ENCODE results near the gene ARL11. TPM values are rescaled to one million over a fixed set of nuclear protein-coding genes. Genes with fewer than 3 reads are reported as not detected.

ARL11 gene
- total and polyA plus RNA-seq, 2 donors (not counting 1 experiment from before 2014, with no cell fraction given) = not detected

DNA sequence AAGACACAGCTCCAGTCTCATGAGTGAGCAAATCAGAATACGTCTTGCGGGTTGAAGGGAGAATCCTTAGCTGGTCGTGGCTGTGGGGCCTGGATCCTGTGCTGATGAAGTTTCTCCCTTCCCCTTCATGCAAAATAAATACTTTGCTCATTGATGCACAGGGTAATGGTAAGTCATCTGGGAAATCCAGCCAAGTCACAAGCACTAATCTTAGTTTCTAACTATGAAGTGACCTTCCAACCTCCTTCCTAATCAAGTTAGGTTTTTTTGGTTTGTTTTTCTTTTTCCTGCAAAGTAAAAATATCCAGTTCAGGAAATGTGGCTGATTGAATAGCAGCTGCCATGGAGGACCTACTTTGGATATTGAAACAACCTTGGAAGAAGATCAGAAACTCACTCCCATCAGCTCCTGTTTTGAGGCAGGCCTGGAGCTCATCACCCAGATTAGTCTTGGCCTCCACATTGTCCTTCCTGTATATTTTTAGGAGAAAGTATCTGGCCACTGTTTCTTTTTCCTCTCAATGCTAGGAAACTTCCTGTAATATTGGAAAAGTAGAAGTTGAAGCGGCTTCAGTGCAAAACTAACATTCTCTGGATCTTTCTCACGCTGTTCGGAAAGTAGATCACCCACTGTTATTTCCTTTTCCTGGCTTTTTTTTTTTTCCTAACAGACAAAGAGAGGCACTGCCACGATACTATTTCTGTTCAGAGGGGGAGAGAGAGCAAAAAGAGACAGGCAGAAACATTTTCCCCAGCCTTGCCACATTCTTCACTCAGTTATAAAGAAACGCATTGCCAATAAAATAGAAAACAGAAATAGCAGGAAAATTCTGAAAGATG is 12.3 kb upstream of the ARL11 start:
- no peak for DNase-seq (ENCODE audit: low read depth in 2 of 2)
- H3K9me3 ChIP-seq (ENCODE audit: control insufficient read depth, insufficient read depth, low read depth, low read length) = no peaks in the 10 kb centered on the region

DNA sequence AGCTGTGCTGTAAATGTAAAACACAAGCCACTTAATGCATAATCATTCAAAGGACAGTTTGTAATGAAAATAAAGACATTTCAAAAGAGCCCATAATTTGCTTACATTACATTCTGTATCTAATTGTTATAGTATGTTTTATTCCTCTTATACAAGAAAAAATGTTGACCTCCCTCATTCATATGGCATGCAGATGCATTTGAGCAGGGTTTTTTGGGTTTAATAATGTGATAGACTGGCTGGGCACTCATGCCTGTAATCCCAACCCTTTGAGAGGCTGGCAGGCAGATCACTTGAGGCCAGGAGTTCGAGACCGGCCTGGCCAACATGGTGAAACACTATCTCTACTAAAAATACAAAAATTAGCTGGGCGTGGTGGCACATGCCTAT is 11.6 kb upstream of the ARL11 start:
- H2AFZ ChIP-seq (ENCODE audit: low read length) = peak overlapping the region; percentile 20
- no peak overlapping the region for H3K4me2 ChIP-seq (ENCODE audit: extremely low read depth, insufficient read depth, low read length)
- H3K4me1 ChIP-seq (ENCODE audit: control insufficient read depth, extremely low read depth, insufficient read depth, low read length) = no peaks in the 10 kb centered on the region
- H3K9ac ChIP-seq (ENCODE audit: insufficient read depth, low read length) = no peak overlapping the region
- DNase-seq (ENCODE audit: low read depth in 2 of 2) = peak in 1 of 2 donors; percentile 22
- no peak overlapping the region for H3K27ac ChIP-seq (ENCODE audit: insufficient read depth, low read length)
- no peaks in the 10 kb centered on the region for H3K36me3 ChIP-seq (ENCODE audit: control insufficient read depth, insufficient read depth, low read length)
- H3K4me3 ChIP-seq (replicated peaks in 1 of 4; ENCODE audit: control extremely low read depth in 1 of 4, insufficient read depth in 1 of 4, low read depth in 3 of 4, low read length in 4 of 4) = no peak overlapping the region
- TF ChIP-seq, protein P1, sequence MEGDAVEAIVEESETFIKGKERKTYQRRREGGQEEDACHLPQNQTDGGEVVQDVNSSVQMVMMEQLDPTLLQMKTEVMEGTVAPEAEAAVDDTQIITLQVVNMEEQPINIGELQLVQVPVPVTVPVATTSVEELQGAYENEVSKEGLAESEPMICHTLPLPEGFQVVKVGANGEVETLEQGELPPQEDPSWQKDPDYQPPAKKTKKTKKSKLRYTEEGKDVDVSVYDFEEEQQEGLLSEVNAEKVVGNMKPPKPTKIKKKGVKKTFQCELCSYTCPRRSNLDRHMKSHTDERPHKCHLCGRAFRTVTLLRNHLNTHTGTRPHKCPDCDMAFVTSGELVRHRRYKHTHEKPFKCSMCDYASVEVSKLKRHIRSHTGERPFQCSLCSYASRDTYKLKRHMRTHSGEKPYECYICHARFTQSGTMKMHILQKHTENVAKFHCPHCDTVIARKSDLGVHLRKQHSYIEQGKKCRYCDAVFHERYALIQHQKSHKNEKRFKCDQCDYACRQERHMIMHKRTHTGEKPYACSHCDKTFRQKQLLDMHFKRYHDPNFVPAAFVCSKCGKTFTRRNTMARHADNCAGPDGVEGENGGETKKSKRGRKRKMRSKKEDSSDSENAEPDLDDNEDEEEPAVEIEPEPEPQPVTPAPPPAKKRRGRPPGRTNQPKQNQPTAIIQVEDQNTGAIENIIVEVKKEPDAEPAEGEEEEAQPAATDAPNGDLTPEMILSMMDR (conservative IDR thresholded peaks at IDR 0.05 in 1 of 2, IDR thresholded peaks at IDR 0.05 in 1 of 2; ENCODE audit: low read depth in 1 of 2, low read length in 2 of 2) = no peak
- no peak for TF ChIP-seq EZH2 (IDR thresholded peaks at IDR 0.05; ENCODE audit: low read length, missing control alignments)
- H3K27me3 ChIP-seq (ENCODE audit: control insufficient read depth, insufficient read depth, low read length) = no peaks in the 10 kb centered on the region
- H3K9me3 ChIP-seq (ENCODE audit: control insufficient read depth, insufficient read depth, low read depth, low read length) = no peaks in the 10 kb centered on the region
- H4K20me1 ChIP-seq (ENCODE audit: control insufficient read depth, extremely low read depth, insufficient read depth, low read length) = no peaks in the 10 kb centered on the region
- no peaks in the 10 kb centered on the region for H3K79me2 ChIP-seq (ENCODE audit: control insufficient read depth, insufficient read depth, low read length)

More for the DNA sequence above, 12.3 kb upstream of the ARL11 start:
- H3K4me2 ChIP-seq (ENCODE audit: extremely low read depth, insufficient read depth, low read length) = no peak overlapping the region
- H3K4me1 ChIP-seq (ENCODE audit: control insufficient read depth, extremely low read depth, insufficient read depth, low read length) = no peaks in the 10 kb centered on the region
- H3K36me3 ChIP-seq (ENCODE audit: control insufficient read depth, insufficient read depth, low read length) = no peaks in the 10 kb centered on the region
- no peak overlapping the region for H3K4me3 ChIP-seq (replicated peaks in 1 of 4; ENCODE audit: control extremely low read depth in 1 of 4, insufficient read depth in 1 of 4, low read depth in 3 of 4, low read length in 4 of 4)
- peak overlapping the region; percentile 25 for H2AFZ ChIP-seq (ENCODE audit: low read length)
- H3K9ac ChIP-seq (ENCODE audit: insufficient read depth, low read length) = no peak overlapping the region
- H4K20me1 ChIP-seq (ENCODE audit: control insufficient read depth, extremely low read depth, insufficient read depth, low read length) = no peaks in the 10 kb centered on the region
- H3K79me2 ChIP-seq (ENCODE audit: control insufficient read depth, insufficient read depth, low read length) = no peaks in the 10 kb centered on the region
- H3K27me3 ChIP-seq (ENCODE audit: control insufficient read depth, insufficient read depth, low read length) = no peaks in the 10 kb centered on the region
- H3K27ac ChIP-seq (ENCODE audit: insufficient read depth, low read length) = no peak overlapping the region
- TF ChIP-seq, protein P1 (conservative IDR thresholded peaks at IDR 0.05 in 1 of 2, IDR thresholded peaks at IDR 0.05 in 1 of 2; ENCODE audit: low read depth in 1 of 2, low read length in 2 of 2) = no peak
- no peak for TF ChIP-seq EZH2 (IDR thresholded peaks at IDR 0.05; ENCODE audit: low read length, missing control alignments)

DNA sequence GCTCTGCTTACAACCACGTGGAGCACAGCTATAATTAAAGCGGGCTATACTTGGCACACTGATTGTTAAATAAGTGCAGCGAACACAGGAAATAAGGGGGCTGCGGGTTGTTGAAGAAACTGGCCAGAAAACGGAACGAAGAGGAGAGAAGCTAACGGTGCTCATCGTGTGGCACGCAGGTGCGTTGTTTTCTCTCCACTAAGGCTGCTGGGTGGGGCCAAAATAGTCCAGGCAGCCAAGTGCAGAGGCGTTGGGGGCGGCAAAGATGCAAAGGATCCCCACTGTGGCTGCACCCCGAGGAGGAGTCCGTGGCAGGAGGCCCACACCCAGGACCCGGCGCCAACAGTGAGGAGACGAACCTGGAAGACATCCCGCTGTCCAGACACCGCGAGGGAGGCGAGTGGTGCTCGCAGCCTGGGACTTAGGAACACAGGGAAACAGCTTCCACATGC is 8.1 kb upstream of the ARL11 start:
- TF ChIP-seq, protein P1 (conservative IDR thresholded peaks at IDR 0.05 in 1 of 2, IDR thresholded peaks at IDR 0.05 in 1 of 2; ENCODE audit: low read depth in 1 of 2, low read length in 2 of 2) = no peak
- TF ChIP-seq EZH2 (IDR thresholded peaks at IDR 0.05; ENCODE audit: low read length, missing control alignments) = no peak
- H3K4me3 ChIP-seq (replicated peaks in 1 of 4; ENCODE audit: control extremely low read depth in 1 of 4, insufficient read depth in 1 of 4, low read depth in 3 of 4, low read length in 4 of 4) = peak overlapping the region in 1 of 4 experiments; percentile 8

More for the DNA sequence above, 8.1 kb upstream of the ARL11 start:
- H2AFZ ChIP-seq (ENCODE audit: low read length) = peak overlapping the region; percentile 1
- H3K4me1 ChIP-seq (ENCODE audit: control insufficient read depth, extremely low read depth, insufficient read depth, low read length) = no peaks in the 10 kb centered on the region
- no peak overlapping the region for H3K27ac ChIP-seq (ENCODE audit: insufficient read depth, low read length)
- H3K27me3 ChIP-seq (ENCODE audit: control insufficient read depth, insufficient read depth, low read length) = no peaks in the 10 kb centered on the region
- H4K20me1 ChIP-seq (ENCODE audit: control insufficient read depth, extremely low read depth, insufficient read depth, low read length) = no peaks in the 10 kb centered on the region
- no peaks in the 10 kb centered on the region for H3K79me2 ChIP-seq (ENCODE audit: control insufficient read depth, insufficient read depth, low read length)
- H3K4me2 ChIP-seq (ENCODE audit: extremely low read depth, insufficient read depth, low read length) = peak overlapping the region; percentile 32
- no peak for DNase-seq (ENCODE audit: low read depth in 2 of 2)
- no peaks in the 10 kb centered on the region for H3K9me3 ChIP-seq (ENCODE audit: control insufficient read depth, insufficient read depth, low read depth, low read length)
- H3K36me3 ChIP-seq (ENCODE audit: control insufficient read depth, insufficient read depth, low read length) = no peaks in the 10 kb centered on the region
- H3K9ac ChIP-seq (ENCODE audit: insufficient read depth, low read length) = no peak overlapping the region
